Limb (tissue), 2 donors: ENCODE measurements around the gene CBR1.
"Not testable (repeated sequence)": the region's sequence is repeated elsewhere in the genome, so short reads cannot be mapped to it uniquely, and the experiment has no call there.

Experiments used
- DNase-seq, 2 donors: peaks; one replicate each; pipeline ENCODE4 v3.0.0-alpha.2; 2016; ENCODE audit errors: extremely low spot score in 2 of 2

The CBR1 gene

GRCh38 chr21:36048357-36048756 lies 21.5 kb upstream of the CBR1 start:
- DNase-seq: no peak

- no peak for DNase-seq
Observed at GRCh38 chr21:36052860-36053714, 16.7 kb upstream of the CBR1 start.

GRCh38 chr21:36053715-36054062 lies 16.1 kb upstream of the CBR1 start:
- no peak for DNase-seq

- no peak for DNase-seq
Observed at GRCh38 chr21:36055551-36055950, 14.3 kb upstream of the CBR1 start.

- DNase-seq: no peak
Observed at GRCh38 chr21:36059823-36060158, 10.0 kb upstream of the CBR1 start.

- DNase-seq: peak; percentile 92 to 96
Observed at GRCh38 chr21:36060159-36060921, 9.5 kb upstream of the CBR1 start, which contains the start of gene SETD4. SETD4 (minus strand) TSS chr21:36060526; CDS start chr21:36058888, 1,638 bp downstream.

GRCh38 chr21:36061445-36061844 lies 8.4 kb upstream of the CBR1 start:
- no peak for DNase-seq

- no peak for DNase-seq
Observed at GRCh38 chr21:36063375-36064084, 6.3 kb upstream of the CBR1 start.

- no peak for DNase-seq
Observed at GRCh38 chr21:36064085-36064460, 5.8 kb upstream of the CBR1 start.

GRCh38 chr21:36065497-36066036 lies 4.3 kb upstream of the CBR1 start:
- DNase-seq: no peak

GRCh38 chr21:36068748-36069398 lies 951 bp upstream of the CBR1 start:
- no peak for DNase-seq

GRCh38 chr21:36070999-36071398 lies 1.2 kb downstream of the CBR1 start:
- no peak for DNase-seq

GRCh38 chr21:36072453-36073162 lies 2.8 kb downstream of the CBR1 start:
- DNase-seq: no peak

GRCh38 chr21:36073181-36073580 lies 3.4 kb downstream of the CBR1 start:
- DNase-seq: no peak

- not testable (repeated sequence) for DNase-seq
Observed at GRCh38 chr21:36073911-36074310, 4.1 kb downstream of the CBR1 start.

GRCh38 chr21:36075171-36075570 lies 5.3 kb downstream of the CBR1 start:
- DNase-seq: no peak

GRCh38 chr21:36075953-36076352 lies 6.1 kb downstream of the CBR1 start:
- no peak for DNase-seq

- DNase-seq: no peak
Observed at GRCh38 chr21:36076878-36077655, 7.2 kb downstream of the CBR1 start.

- DNase-seq: no peak
Observed at GRCh38 chr21:36077758-36078157, 7.9 kb downstream of the CBR1 start.
